Suprapubic skin (tissue), 4 donors: ENCODE measurements around the gene GGCT. TPM values are rescaled to one million over a fixed set of nuclear protein-coding genes. Genes with fewer than 3 reads are reported as not detected.
"Not testable (repeated sequence)": the region's sequence is repeated elsewhere in the genome, so short reads cannot be mapped to it uniquely, and the experiment has no call there.

Experiments
- DNase-seq, 2 donors: peaks; one replicate each; pipeline ENCODE4 v3.0.0-alpha.2; 2019; ENCODE audit warnings: low spot score in 2 of 2
- H3K27ac ChIP-seq: fragments of 200-600 bp; sonication (generic); one replicate; pipeline ENCODE4 v1.5.1; 2019
- H3K27me3 ChIP-seq: fragments of 200-600 bp; sonication (generic); one replicate; pipeline ENCODE4 v1.5.1; 2019
- H3K36me3 ChIP-seq: fragments of 200-600 bp; sonication (generic); one replicate; pipeline ENCODE4 v1.5.1; 2019
- H3K4me1 ChIP-seq: fragments of 200-600 bp; sonication (generic); one replicate; pipeline ENCODE4 v1.5.1; 2019
- H3K4me3 ChIP-seq: fragments of 200-600 bp; sonication (generic); one replicate; pipeline ENCODE4 v1.5.1; 2019; ENCODE audit warnings: mild to moderate bottlenecking
- H3K9me3 ChIP-seq: fragments of 200-600 bp; sonication (generic); one replicate; pipeline ENCODE4 v1.5.1; 2019
- CTCF ChIP-seq, 2 donors: fragments of 200-600 bp in 1 of 2; fragments of 450-650 bp in 1 of 2; sonication (generic) in 1 of 2; IDR thresholded peaks; one replicate each; pipeline ENCODE4 v1.5.1; 2016 to 2019; ENCODE audit warnings: antibody characterized with exemption in 2 of 2, mild to moderate bottlenecking in 1 of 2, moderate library complexity in 1 of 2
- EP300 ChIP-seq: sonication (generic); formaldehyde crosslinking; IDR thresholded peaks from one replicate; pipeline ENCODE4 v1.6.1; 2017; ENCODE audit warnings: antibody characterized with exemption
- POLR2A ChIP-seq, 2 donors: fragments of 450-650 bp; IDR thresholded peaks; one replicate each; pipeline ENCODE4 v1.6.1; 2017; ENCODE audit warnings: antibody characterized with exemption in 2 of 2, mild to moderate bottlenecking in 2 of 2, moderate library complexity in 2 of 2
- POLR2AphosphoS5 ChIP-seq, 3 donors: sonication (generic); formaldehyde crosslinking; IDR thresholded peaks; one replicate each; pipeline ENCODE4 v1.6.1; 2017; ENCODE audit warnings: antibody characterized with exemption in 3 of 3
- WGBS: methylation state at CpG from one replicate; pipeline ENCODE4 v1.1.5; 2018; 5-methylcytosine and 5-hydroxymethylcytosine counted together
- total RNA-seq, 4 donors: library from RNA; depleted of rRNA; stranded (reverse); fragments of >200 nt; gene quantifications; one replicate each; pipeline ENCODE4 v1.1.0, GENCODE V29; 2016

The GGCT gene
- total RNA-seq, 4 donors from 2014 or later, result 13.7 to 76.1 (median 54.1) TPM

- Histone ChIP-seq H3K9me3 (no peaks in the 10 kb centered on the region), H3K27ac (no peak overlapping the region), H3K27me3 (no peaks in the 10 kb centered on the region), H3K4me1 (no peaks in the 10 kb centered on the region), H3K4me3 (no peak overlapping the region), H3K36me3 (no peaks in the 10 kb centered on the region)
- DNase-seq, result no peak
- TF ChIP-seq POLR2AphosphoS5 (IDR thresholded peaks at IDR 0.05) (no peak), EP300 (no peak), CTCF (IDR thresholded peaks at IDR 0.05) (no peak), POLR2A (IDR thresholded peaks at IDR 0.05) (no peak)
- 91% methylated on average over 1 of the region's 1 CpG for WGBS
Measured at GRCh38 chr7:30487371-30487770, 17.3 kb downstream of the GGCT start.

GRCh38 chr7:30485667-30486066, 19.0 kb downstream of the GGCT start:
- H3K4me1 ChIP-seq, result no peaks in the 10 kb centered on the region
- TF ChIP-seq EP300 (no peak), CTCF (IDR thresholded peaks at IDR 0.05) (no peak), POLR2A (IDR thresholded peaks at IDR 0.05) (no peak), POLR2AphosphoS5 (IDR thresholded peaks at IDR 0.05) (no peak)
- no peak overlapping the region for H3K4me3 ChIP-seq
- no peaks in the 10 kb centered on the region for H3K9me3 ChIP-seq
- 85% methylated on average over 1 of the region's 1 CpG for WGBS
- no peaks in the 10 kb centered on the region for H3K27me3 ChIP-seq
- no peaks in the 10 kb centered on the region for H3K36me3 ChIP-seq
- DNase-seq, result no peak
- no peak overlapping the region for H3K27ac ChIP-seq

- H3K36me3 ChIP-seq, H3K27ac ChIP-seq, DNase-seq, H3K27me3 ChIP-seq, H3K4me3 ChIP-seq, H3K9me3 ChIP-seq: not testable (repeated sequence)
- WGBS, result 95% methylated on average over 9 of the region's 9 CpGs
- peaks cover 30% of the 10 kb centered on the region for H3K4me1 ChIP-seq
Measured at GRCh38 chr7:30481416-30481815, 23.2 kb downstream of the GGCT start.

GRCh38 chr7:30479202-30480120, 25.2 kb downstream of the GGCT start:
- TF ChIP-seq POLR2A (IDR thresholded peaks at IDR 0.05) (no peak), CTCF (IDR thresholded peaks at IDR 0.05) (no peak), EP300 (no peak), POLR2AphosphoS5 (IDR thresholded peaks at IDR 0.05) (no peak)
- WGBS, result 81% methylated on average over 14 of the region's 14 CpGs
- Histone ChIP-seq H3K27ac (peak overlapping the region; percentile 95), H3K27me3 (no peaks in the 10 kb centered on the region), H3K4me3 (peak overlapping the region; percentile 85), H3K36me3 (no peaks in the 10 kb centered on the region), H3K9me3 (no peaks in the 10 kb centered on the region), H3K4me1 (peaks cover 44% of the 10 kb centered on the region)
- no peak for DNase-seq

- H3K4me3 ChIP-seq, result peak within 1 kb of the TSS; percentile 85
- no peaks in the 10 kb centered on the region for H3K36me3 ChIP-seq
- H3K9me3 ChIP-seq, result no peaks in the 10 kb centered on the region
- H3K27me3 ChIP-seq, result no peaks in the 10 kb centered on the region
- TF ChIP-seq EP300, result no peak
- peak in 2 of 3 donors; percentile 40 to 62 for TF ChIP-seq POLR2AphosphoS5 (IDR thresholded peaks at IDR 0.05)
- TF ChIP-seq POLR2A (IDR thresholded peaks at IDR 0.05), result peak in 1 of 2 donors; percentile 64
- 0% methylated on average over 27 of the region's 77 CpGs for WGBS
- peak within 1 kb of the TSS; percentile 95 for H3K27ac ChIP-seq
- peak; percentile 82 to 89 for DNase-seq
- H3K4me1 ChIP-seq, result peaks cover 49% of the 10 kb centered on the region
Measured at GRCh38 chr7:30478349-30479201, 26.1 kb downstream of the GGCT start, which contains the start of gene NOD1. NOD1 (minus strand) TSS chr7:30478784; CDS start chr7:30456921, 21,863 bp downstream.
